ENCODE data around the gene LRP1B.

The LRP1B gene

DNA sequence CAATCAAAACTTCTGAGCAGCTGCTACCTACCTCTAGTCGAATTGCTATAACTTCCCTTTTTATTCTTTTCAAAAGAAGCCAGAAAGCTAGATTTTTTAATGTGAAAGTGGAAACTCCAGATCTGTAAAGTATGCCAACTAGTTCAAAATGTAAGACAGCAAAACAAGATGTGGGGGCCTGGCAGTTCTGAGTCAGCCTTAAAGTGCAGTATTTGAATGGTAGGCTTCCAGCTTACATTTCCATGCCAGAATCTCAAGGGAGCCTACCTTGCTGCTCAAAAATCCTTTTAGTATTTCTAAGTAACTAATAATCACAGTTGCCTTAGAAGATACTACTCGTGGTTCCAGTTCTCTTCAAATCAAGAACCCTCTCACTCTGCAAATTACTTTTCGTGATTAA, 1288.7 kb downstream of the LRP1B start:
- H3K4me3 ChIP-seq (ENCODE audit: low read depth in 1 of 2, low read length in 2 of 2), result no peak overlapping the region
- H3K36me3 ChIP-seq (ENCODE audit: control insufficient read depth in 1 of 2, insufficient read depth in 2 of 2, low read length in 2 of 2), result no peaks in the 10 kb centered on the region
- H3K9me3 ChIP-seq (ENCODE audit: control insufficient read depth in 1 of 2, low read length in 2 of 2), result no peaks in the 10 kb centered on the region
- no peak overlapping the region for H3K27ac ChIP-seq (ENCODE audit: low read depth, low read length)
- H3K4me1 ChIP-seq (ENCODE audit: control insufficient read depth in 1 of 2, insufficient read depth in 2 of 2, low read length in 2 of 2), result no peaks in the 10 kb centered on the region
- H3K27me3 ChIP-seq (ENCODE audit: control insufficient read depth in 1 of 2, insufficient read depth in 2 of 2, low read length in 2 of 2), result no peaks in the 10 kb centered on the region
- H3K9ac ChIP-seq (ENCODE audit: low read depth in 1 of 2, low read length in 2 of 2), result no peak overlapping the region

DNA sequence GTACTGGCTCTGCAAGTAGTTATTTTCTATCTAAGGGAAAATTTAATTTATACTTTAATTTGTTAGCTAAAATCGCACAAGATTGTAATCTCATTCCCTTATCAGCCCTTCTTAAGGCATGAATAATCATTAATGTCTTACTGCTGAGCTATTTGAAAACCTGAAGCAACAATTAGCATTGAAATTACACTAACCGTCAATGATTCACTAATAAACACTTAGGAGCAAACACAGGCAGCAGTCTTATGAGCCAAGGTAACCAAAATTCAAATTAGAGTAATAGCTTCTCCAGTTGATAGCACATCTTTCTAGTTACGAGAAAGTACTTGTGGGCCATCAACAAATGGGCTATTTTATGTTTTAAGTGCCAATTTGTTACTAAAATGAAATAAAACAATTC, 1289.7 kb downstream of the LRP1B start:
- Histone ChIP-seq H3K36me3 (ENCODE audit: control insufficient read depth in 1 of 2, insufficient read depth in 2 of 2, low read length in 2 of 2) (no peaks in the 10 kb centered on the region), H3K9me3 (ENCODE audit: control insufficient read depth in 1 of 2, low read length in 2 of 2) (no peaks in the 10 kb centered on the region)

DNA sequence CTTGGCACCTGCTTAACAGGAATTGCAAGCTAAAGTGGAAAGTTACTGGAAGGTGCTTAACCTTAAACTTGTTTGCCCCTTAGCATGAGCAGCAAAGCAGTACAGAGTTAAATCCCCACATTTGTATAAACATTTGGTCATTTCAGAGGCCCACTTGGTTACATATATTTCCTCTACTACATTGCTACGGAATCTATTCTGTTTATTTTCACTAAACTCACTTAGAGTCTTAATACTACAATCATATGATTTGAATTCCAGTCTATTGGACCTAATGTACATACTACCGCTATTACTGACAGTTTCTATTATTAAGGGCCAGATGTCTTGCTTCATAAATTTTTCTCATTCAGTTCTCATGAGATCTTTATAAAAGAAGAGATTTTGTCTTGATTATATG, 1294.0 kb downstream of the LRP1B start:
- H3K4me1 ChIP-seq (ENCODE audit: control insufficient read depth in 1 of 2, insufficient read depth in 2 of 2, low read length in 2 of 2), result no peaks in the 10 kb centered on the region
- no peak overlapping the region for H3K27ac ChIP-seq (ENCODE audit: low read depth, low read length)
- H3K27me3 ChIP-seq (ENCODE audit: control insufficient read depth in 1 of 2, insufficient read depth in 2 of 2, low read length in 2 of 2), result no peaks in the 10 kb centered on the region
- no peak overlapping the region for H3K9ac ChIP-seq (ENCODE audit: low read depth in 1 of 2, low read length in 2 of 2)
- H3K9me3 ChIP-seq (ENCODE audit: control insufficient read depth in 1 of 2, low read length in 2 of 2), result no peaks in the 10 kb centered on the region
- H3K4me3 ChIP-seq (ENCODE audit: low read depth in 1 of 2, low read length in 2 of 2), result no peak overlapping the region
- no peaks in the 10 kb centered on the region for H3K36me3 ChIP-seq (ENCODE audit: control insufficient read depth in 1 of 2, insufficient read depth in 2 of 2, low read length in 2 of 2)

More for the DNA sequence above, 1289.7 kb downstream of the LRP1B start:
- Histone ChIP-seq H3K9ac (ENCODE audit: low read depth in 1 of 2, low read length in 2 of 2) (no peak overlapping the region), H3K4me3 (ENCODE audit: low read depth in 1 of 2, low read length in 2 of 2) (no peak overlapping the region), H3K4me1 (ENCODE audit: control insufficient read depth in 1 of 2, insufficient read depth in 2 of 2, low read length in 2 of 2) (no peaks in the 10 kb centered on the region), H3K27me3 (ENCODE audit: control insufficient read depth in 1 of 2, insufficient read depth in 2 of 2, low read length in 2 of 2) (no peaks in the 10 kb centered on the region), H3K27ac (ENCODE audit: low read depth, low read length) (no peak overlapping the region)

GRCh38 chr2:140835079-140835478, 1295.7 kb downstream of the LRP1B start:
- H3K36me3 ChIP-seq (ENCODE audit: control insufficient read depth in 1 of 2, insufficient read depth in 2 of 2, low read length in 2 of 2), result no peaks in the 10 kb centered on the region
- no peak overlapping the region for H3K4me3 ChIP-seq (ENCODE audit: low read depth in 1 of 2, low read length in 2 of 2)
- H3K27ac ChIP-seq (ENCODE audit: low read depth, low read length), result no peak overlapping the region
- no peaks in the 10 kb centered on the region for H3K4me1 ChIP-seq (ENCODE audit: control insufficient read depth in 1 of 2, insufficient read depth in 2 of 2, low read length in 2 of 2)
- no peaks in the 10 kb centered on the region for H3K9me3 ChIP-seq (ENCODE audit: control insufficient read depth in 1 of 2, low read length in 2 of 2)
- H3K9ac ChIP-seq (ENCODE audit: low read depth in 1 of 2, low read length in 2 of 2), result no peak overlapping the region
- H3K27me3 ChIP-seq (ENCODE audit: control insufficient read depth in 1 of 2, insufficient read depth in 2 of 2, low read length in 2 of 2), result no peaks in the 10 kb centered on the region

GRCh38 chr2:140814141-140814540, 1316.7 kb downstream of the LRP1B start:
- Histone ChIP-seq H3K36me3 (ENCODE audit: control insufficient read depth in 1 of 2, insufficient read depth in 2 of 2, low read length in 2 of 2) (no peaks in the 10 kb centered on the region), H3K4me3 (ENCODE audit: low read depth in 1 of 2, low read length in 2 of 2) (no peak overlapping the region), H3K27ac (ENCODE audit: low read depth, low read length) (no peak overlapping the region), H3K9me3 (ENCODE audit: control insufficient read depth in 1 of 2, low read length in 2 of 2) (no peaks in the 10 kb centered on the region), H3K9ac (ENCODE audit: low read depth in 1 of 2, low read length in 2 of 2) (no peak overlapping the region), H3K27me3 (ENCODE audit: control insufficient read depth in 1 of 2, insufficient read depth in 2 of 2, low read length in 2 of 2) (no peaks in the 10 kb centered on the region), H3K4me1 (ENCODE audit: control insufficient read depth in 1 of 2, insufficient read depth in 2 of 2, low read length in 2 of 2) (no peaks in the 10 kb centered on the region)

DNA sequence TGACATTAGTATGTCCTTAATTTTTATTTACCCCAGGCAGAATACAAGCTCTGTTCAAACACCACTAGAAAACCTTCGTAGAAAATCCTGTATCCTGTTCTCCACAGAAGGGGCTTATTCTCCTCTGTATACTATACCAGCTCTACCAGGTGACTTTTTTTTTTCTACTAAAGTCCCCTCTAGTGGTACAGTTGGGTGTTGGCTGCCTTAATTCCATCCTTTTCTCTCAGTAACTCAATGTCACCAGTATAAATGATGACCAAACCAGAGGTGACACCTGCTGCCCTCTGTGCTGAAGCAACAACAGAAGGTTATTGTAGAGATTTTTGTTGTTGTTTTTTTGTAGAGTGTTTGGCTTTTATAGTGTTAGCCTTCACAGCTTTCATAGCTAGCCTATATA, 1322.0 kb downstream of the LRP1B start:
- H3K9me3 ChIP-seq (ENCODE audit: control insufficient read depth in 1 of 2, low read length in 2 of 2), result no peaks in the 10 kb centered on the region
- H3K4me3 ChIP-seq (ENCODE audit: low read depth in 1 of 2, low read length in 2 of 2), result no peak overlapping the region
- no peaks in the 10 kb centered on the region for H3K4me1 ChIP-seq (ENCODE audit: control insufficient read depth in 1 of 2, insufficient read depth in 2 of 2, low read length in 2 of 2)
- no peaks in the 10 kb centered on the region for H3K27me3 ChIP-seq (ENCODE audit: control insufficient read depth in 1 of 2, insufficient read depth in 2 of 2, low read length in 2 of 2)
- H3K27ac ChIP-seq (ENCODE audit: low read depth, low read length), result no peak overlapping the region
- no peak overlapping the region for H3K9ac ChIP-seq (ENCODE audit: low read depth in 1 of 2, low read length in 2 of 2)
- no peaks in the 10 kb centered on the region for H3K36me3 ChIP-seq (ENCODE audit: control insufficient read depth in 1 of 2, insufficient read depth in 2 of 2, low read length in 2 of 2)

DNA sequence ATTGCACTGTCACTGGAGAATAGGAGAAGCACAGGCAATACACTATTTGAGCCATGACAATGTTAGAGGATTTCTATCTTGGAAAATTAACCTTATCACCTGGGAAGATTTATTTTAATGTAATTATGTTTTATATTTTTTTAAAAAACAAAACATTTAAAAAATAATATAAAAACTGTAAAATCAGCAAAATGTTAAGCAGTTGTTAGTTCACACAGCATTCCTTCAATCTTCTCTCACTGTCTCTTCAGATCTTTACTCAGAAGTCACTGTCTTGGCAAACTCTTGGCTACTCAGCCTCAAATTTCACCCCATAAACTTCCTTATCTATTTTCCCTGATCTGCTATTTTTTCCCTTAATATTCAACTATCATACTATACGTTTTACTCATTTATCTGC, 1322.6 kb downstream of the LRP1B start:
- Histone ChIP-seq H3K4me1 (ENCODE audit: control insufficient read depth in 1 of 2, insufficient read depth in 2 of 2, low read length in 2 of 2) (no peaks in the 10 kb centered on the region), H3K4me3 (ENCODE audit: low read depth in 1 of 2, low read length in 2 of 2) (no peak overlapping the region), H3K27ac (ENCODE audit: low read depth, low read length) (no peak overlapping the region), H3K9ac (ENCODE audit: low read depth in 1 of 2, low read length in 2 of 2) (no peak overlapping the region), H3K9me3 (ENCODE audit: control insufficient read depth in 1 of 2, low read length in 2 of 2) (no peaks in the 10 kb centered on the region), H3K36me3 (ENCODE audit: control insufficient read depth in 1 of 2, insufficient read depth in 2 of 2, low read length in 2 of 2) (no peaks in the 10 kb centered on the region), H3K27me3 (ENCODE audit: control insufficient read depth in 1 of 2, insufficient read depth in 2 of 2, low read length in 2 of 2) (no peaks in the 10 kb centered on the region)

DNA sequence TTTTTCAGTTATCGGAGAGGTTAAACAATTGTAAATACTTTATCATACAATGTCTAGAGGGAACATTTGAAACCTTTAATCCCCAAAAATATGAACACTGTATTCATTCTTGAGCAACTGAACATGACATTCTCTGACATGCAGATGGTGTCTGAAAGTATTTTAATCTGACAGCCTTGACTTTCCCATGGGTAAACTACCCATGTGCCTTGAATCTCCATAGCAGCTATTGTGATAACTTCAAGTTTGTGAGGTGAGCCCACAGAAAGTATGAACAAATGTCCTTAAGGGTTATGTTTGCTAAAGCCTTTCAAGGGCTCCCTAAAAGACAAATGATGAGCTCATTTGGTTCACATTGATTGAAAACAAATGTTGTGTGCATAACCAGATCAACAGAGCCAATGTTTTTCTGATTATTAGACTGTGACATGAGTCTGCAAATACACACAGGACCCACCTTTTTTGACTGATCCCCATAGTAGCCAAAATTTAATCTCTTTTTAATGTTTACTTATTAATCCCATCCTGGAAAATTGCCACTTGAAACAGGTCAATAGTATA, 1326.0 kb downstream of the LRP1B start:
- Histone ChIP-seq H3K27me3 (ENCODE audit: control insufficient read depth in 1 of 2, insufficient read depth in 2 of 2, low read length in 2 of 2) (no peaks in the 10 kb centered on the region), H3K36me3 (ENCODE audit: control insufficient read depth in 1 of 2, insufficient read depth in 2 of 2, low read length in 2 of 2) (no peaks in the 10 kb centered on the region), H3K4me3 (ENCODE audit: low read depth in 1 of 2, low read length in 2 of 2) (no peak overlapping the region), H3K9ac (ENCODE audit: low read depth in 1 of 2, low read length in 2 of 2) (no peak overlapping the region), H3K4me1 (ENCODE audit: control insufficient read depth in 1 of 2, insufficient read depth in 2 of 2, low read length in 2 of 2) (no peaks in the 10 kb centered on the region), H3K9me3 (ENCODE audit: control insufficient read depth in 1 of 2, low read length in 2 of 2) (no peaks in the 10 kb centered on the region), H3K27ac (ENCODE audit: low read depth, low read length) (no peak overlapping the region)

GRCh38 chr2:140801311-140801710, 1329.5 kb downstream of the LRP1B start:
- Histone ChIP-seq H3K9ac (ENCODE audit: low read depth in 1 of 2, low read length in 2 of 2) (no peak overlapping the region), H3K4me3 (ENCODE audit: low read depth in 1 of 2, low read length in 2 of 2) (no peak overlapping the region), H3K36me3 (ENCODE audit: control insufficient read depth in 1 of 2, insufficient read depth in 2 of 2, low read length in 2 of 2) (no peaks in the 10 kb centered on the region), H3K9me3 (ENCODE audit: control insufficient read depth in 1 of 2, low read length in 2 of 2) (no peaks in the 10 kb centered on the region), H3K27me3 (ENCODE audit: control insufficient read depth in 1 of 2, insufficient read depth in 2 of 2, low read length in 2 of 2) (no peaks in the 10 kb centered on the region), H3K27ac (ENCODE audit: low read depth, low read length) (no peak overlapping the region), H3K4me1 (ENCODE audit: control insufficient read depth in 1 of 2, insufficient read depth in 2 of 2, low read length in 2 of 2) (no peaks in the 10 kb centered on the region)

DNA sequence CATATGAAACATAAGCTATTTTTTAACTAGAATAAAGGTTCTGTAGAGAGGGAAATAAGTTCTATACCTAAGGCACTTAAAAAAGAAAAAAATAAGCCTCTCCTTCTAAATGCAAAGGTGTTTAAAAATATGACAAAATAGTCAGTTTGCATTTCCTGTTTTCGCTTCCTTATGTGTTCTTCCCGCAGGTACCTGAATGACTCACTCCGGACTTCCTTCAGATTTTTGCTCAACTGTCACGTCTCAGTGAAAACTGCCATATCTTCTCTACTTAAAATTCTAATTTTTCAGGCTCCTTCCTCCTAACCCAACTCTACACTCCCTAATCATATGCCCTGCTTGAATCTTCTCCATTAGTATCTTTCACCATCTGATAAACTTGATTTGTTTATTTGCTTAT, 1333.1 kb downstream of the LRP1B start:
- Histone ChIP-seq H3K4me3 (ENCODE audit: low read depth in 1 of 2, low read length in 2 of 2) (no peak overlapping the region), H3K27me3 (ENCODE audit: control insufficient read depth in 1 of 2, insufficient read depth in 2 of 2, low read length in 2 of 2) (no peaks in the 10 kb centered on the region), H3K36me3 (ENCODE audit: control insufficient read depth in 1 of 2, insufficient read depth in 2 of 2, low read length in 2 of 2) (no peaks in the 10 kb centered on the region), H3K27ac (ENCODE audit: low read depth, low read length) (no peak overlapping the region), H3K9ac (ENCODE audit: low read depth in 1 of 2, low read length in 2 of 2) (no peak overlapping the region), H3K4me1 (ENCODE audit: control insufficient read depth in 1 of 2, insufficient read depth in 2 of 2, low read length in 2 of 2) (no peaks in the 10 kb centered on the region), H3K9me3 (ENCODE audit: control insufficient read depth in 1 of 2, low read length in 2 of 2) (no peaks in the 10 kb centered on the region)

- H3K9me3 ChIP-seq (ENCODE audit: control insufficient read depth in 1 of 2, low read length in 2 of 2), result no peaks in the 10 kb centered on the region
- no peak overlapping the region for H3K27ac ChIP-seq (ENCODE audit: low read depth, low read length)
- H3K4me3 ChIP-seq (ENCODE audit: low read depth in 1 of 2, low read length in 2 of 2), result no peak overlapping the region
- H3K4me1 ChIP-seq (ENCODE audit: control insufficient read depth in 1 of 2, insufficient read depth in 2 of 2, low read length in 2 of 2), result no peaks in the 10 kb centered on the region
- H3K9ac ChIP-seq (ENCODE audit: low read depth in 1 of 2, low read length in 2 of 2), result no peak overlapping the region
- no peaks in the 10 kb centered on the region for H3K36me3 ChIP-seq (ENCODE audit: control insufficient read depth in 1 of 2, insufficient read depth in 2 of 2, low read length in 2 of 2)
- H3K27me3 ChIP-seq (ENCODE audit: control insufficient read depth in 1 of 2, insufficient read depth in 2 of 2, low read length in 2 of 2), result no peaks in the 10 kb centered on the region
These were observed 1339.0 kb downstream of the LRP1B start for GRCh38 chr2:140791802-140792201.

All from duodenal mucosa (tissue), 2 donors.